GM19468 (cell line): Measurements from ENCODE around the gene TTC31.
A peak's percentile ranks its signal among the peaks of the same experiment; 100 is the strongest.
"Not testable (repeated sequence)": the region's sequence is repeated elsewhere in the genome, so short reads cannot be mapped to it uniquely, and the experiment has no call there.

Experiments
- ATAC-seq: cut with Tn5 transposase; IDR thresholded peaks from one replicate; pipeline ENCODE4 v1.9.1; 2021; ENCODE audit warnings: mild to moderate bottlenecking, moderate library complexity, moderate number of reproducible peaks; ENCODE audit not compliant: unreplicated experiment; ENCODE audit errors: extremely low read depth

The TTC31 gene

DNA sequence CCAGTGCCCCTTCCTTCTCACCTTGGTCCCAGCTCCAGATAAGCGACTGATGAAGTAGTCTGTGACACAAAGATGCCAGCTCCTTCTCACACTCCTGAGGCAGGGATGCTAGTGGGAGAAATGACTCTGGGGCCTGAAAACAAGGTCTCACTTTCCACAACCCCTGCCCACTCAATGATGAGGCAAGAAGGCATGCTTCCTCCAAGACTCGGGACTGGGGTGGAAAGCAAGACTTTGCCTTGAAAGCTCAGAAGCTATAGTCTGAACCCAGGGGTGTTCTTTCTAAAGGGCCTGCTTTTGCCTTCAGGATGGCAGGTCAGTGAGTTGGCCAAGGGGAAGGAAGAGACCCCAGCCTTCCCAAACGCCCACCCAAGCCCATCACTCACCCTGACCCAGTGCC is 1.4 kb upstream of the TTC31 start:
- ATAC-seq, result no peak

- peak; percentile 35 for ATAC-seq
These were observed 700 bp upstream of the TTC31 start for GRCh38 chr2:74481961-74482800.

- not testable (repeated sequence) for ATAC-seq
These were observed 839 bp downstream of the TTC31 start for GRCh38 chr2:74483675-74484164.

DNA sequence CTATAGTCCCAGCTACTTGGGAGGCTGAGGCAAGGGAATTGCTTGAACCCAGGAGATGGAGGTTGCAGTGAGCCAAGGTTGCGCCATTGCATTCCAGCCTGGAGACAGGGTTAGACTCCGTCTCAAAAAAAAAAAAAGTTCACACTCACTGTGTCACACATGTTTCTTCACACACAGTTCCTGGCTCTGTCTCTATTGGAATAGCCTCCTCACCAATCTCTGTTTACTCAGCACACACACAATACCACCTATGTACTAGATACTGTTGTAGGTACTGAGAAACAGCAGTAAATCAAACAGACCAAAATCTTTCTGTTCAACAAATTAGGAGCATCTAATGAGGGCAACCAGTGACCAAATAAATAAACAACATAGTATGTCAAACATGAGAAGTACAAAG is 3.3 kb downstream of the TTC31 start:
- no peak for ATAC-seq

- ATAC-seq, result no peak
These were observed 6.0 kb downstream of the TTC31 start for GRCh38 chr2:74488643-74489481.

- ATAC-seq, result no peak
These were observed 7.0 kb downstream of the TTC31 start for GRCh38 chr2:74489906-74490305.

DNA sequence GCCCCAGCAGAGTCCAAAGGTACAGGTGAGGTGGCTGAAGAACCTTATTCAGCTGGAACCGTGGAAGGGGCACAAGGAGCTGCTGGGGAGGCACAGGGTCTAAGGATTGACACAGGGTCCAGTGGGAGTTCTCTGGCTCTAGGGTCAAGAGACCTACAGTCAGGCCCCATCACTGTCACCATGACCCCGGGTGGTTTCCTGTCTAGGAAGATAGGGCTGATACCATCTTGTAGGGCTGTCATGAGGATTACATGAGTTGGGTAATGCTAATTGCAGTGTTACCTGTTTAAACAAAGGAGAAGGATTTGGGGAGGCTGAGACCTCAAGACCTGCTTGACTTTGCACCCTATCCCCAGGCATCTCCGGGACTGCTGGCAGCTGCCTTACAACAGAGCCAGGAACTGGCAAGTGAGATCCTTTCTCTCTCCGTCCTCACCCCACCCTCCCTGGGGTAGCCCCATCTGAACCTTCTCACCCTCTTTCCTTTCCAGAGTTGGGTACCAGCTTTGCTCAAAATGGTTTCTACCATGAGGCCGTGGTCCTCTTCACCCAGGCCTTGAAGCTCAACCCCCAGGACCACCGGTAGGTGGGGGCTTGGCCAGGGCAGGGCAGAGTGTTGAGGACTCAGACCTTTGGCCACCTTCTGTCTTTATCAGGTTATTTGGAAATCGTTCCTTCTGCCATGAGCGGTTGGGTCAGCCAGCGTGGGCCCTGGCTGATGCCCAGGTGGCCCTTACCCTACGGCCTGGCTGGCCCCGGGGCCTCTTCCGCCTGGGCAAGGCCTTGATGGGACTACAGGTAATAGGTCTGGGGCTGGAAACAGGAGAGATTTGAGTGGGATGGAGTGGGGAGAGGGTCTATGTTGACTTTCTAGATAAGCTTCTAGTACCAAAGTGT is 9.0 kb downstream of the TTC31 start:
- no peak for ATAC-seq

DNA sequence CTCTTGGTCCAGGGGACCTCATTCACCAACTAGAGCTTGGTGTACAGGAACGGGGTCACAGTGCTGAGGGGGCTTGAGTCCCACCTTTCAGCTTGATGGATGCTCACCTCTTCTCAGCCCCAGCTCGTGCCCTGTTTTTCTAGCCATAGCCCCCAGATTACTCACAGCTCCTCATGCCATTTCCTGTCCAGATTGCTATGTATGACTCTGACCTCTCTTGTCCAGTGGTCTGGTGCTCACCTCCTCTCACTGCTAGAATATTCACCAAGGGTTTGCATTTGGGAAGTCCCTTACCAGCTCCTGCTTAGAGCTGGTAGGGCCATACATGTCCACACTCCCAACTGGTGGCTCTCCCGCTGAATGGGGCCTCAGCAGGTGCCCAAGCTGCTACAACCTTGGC is 10.7 kb downstream of the TTC31 start:
- ATAC-seq, result no peak

DNA sequence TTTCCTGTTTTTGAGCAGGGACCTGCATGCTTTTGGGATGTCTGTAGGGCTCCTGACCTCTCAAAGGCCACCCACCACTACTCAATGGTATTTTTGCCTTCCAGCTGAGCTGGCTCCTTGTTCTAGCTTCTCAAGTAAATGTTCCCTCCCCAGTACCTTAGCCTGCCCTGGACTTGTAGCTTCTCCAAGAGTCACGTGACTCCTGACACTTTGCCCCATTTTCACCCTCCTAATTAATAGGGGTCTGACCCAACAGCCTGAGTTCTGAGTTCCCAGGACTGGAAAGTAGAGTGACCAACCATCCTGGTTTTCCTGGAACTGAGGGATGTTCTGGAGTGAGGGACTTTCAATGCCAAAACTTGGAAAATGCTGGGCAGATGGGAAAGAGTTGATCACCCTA is 12.6 kb downstream of the TTC31 start:
- ATAC-seq, result no peak

DNA sequence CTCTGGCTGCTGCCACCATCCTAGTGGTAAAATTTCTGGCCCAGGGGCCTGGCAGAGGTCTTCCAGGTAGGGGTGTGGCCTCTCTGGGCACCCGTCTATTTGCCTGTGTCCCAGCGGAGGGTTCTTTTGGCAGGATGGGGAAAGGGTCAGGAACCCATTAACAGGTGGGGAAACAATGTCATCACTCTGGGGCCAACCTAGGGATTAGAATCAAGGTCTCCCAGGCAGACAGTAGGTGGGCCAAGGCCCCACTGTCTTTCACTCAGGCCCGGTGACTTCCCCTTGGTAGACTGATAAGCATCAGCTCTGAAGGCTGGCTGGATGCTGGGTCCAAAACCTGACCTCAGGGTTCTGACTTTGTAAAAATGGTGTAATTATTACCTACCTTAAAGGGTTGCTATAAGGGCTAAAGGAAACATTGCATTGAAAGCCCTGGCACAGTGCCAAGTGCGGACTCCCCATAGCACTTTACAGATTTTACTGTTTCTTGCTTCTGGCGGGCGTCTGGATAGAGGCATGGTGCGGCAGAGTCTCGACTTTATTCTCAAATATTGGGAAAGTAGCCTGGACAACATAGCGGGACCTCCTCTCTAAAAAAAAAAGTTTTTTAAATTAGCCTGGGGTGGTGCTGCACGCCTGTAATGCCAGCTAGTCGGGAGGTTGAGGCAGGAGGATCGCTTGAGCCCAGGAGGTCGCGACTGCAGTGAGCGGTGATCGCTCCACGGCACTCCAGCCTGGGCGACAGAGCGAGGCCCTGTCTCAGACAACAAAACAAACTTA is 14.3 kb downstream of the TTC31 start:
- no peak for ATAC-seq

DNA sequence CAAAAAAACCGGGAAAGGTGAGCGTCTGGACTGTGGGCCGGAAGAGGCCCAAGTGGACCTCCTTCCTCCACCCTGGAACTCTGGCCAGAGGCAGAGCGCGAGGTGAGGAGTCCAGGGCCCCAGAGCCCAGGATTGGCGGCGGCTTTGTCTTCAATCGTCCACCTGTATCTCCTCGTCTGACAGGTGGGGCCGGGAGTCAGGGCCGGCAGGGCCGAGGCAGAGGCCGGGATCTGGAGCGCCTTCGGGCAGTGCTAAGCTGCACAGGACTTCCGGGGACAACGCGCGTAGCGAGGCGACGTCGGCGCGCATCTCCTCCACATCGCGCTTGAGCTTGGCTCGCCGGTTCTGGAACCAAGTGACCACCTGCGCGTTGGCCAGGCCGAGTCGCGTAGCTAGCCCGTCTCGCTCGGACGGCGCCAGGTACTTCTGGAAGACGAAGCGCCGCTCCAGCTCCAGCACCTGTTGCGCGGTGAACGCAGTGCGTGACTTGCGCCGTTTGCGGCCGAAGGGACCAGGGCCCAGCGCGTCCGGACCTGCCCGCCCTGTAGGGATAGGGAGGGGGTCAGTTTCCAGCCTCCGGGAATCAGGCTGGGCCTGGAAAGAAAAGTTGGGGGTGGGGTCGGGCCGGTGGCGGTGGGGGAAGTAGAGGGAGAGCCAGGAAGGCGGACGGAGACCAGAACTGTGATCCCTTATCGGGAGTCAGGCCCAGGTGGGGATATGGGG is 15.1 kb downstream of the TTC31 start:
- no peak for ATAC-seq

- ATAC-seq, result no peak
These were observed 15.8 kb downstream of the TTC31 start for GRCh38 chr2:74498500-74499266.

DNA sequence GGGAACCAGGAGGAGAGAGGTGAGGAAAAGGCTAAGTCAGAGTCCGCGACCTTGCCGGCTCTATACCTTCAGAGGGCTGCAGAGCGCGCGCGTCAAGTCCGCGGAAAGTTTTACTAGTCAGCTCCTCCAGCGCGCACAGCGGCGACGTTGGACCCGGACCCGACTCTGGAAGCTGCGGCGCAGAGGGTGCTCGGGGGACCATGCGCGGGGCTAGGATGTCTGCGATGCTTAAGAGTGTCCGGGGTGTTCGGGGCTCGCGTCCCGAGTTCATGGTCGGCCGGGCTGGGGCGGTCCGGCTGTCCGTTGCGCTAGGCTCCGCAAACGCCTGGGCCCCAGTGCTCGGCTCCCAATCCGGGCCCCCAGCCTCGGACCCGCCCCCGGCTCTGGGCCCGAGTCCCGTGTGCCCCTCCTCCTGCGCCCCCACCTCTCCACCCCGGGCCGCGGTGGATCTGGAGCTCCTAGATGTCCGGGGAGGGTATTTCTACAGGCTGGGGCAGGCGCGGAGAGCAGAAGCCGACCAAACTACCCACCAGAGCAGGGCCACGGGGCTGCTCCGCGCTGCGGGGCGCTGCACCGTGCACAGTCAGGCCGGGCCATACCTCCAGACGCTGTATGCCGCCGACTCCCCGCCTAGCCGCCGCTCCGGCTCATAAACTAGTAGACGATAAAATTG is 16.5 kb downstream of the TTC31 start, which contains the start of gene LBX2:
TSS of gene LBX2 (minus strand) at position 337 of the 673 bp plus-strand sequence. CDS start at position 271, 66 bp downstream.
- no peak for ATAC-seq

DNA sequence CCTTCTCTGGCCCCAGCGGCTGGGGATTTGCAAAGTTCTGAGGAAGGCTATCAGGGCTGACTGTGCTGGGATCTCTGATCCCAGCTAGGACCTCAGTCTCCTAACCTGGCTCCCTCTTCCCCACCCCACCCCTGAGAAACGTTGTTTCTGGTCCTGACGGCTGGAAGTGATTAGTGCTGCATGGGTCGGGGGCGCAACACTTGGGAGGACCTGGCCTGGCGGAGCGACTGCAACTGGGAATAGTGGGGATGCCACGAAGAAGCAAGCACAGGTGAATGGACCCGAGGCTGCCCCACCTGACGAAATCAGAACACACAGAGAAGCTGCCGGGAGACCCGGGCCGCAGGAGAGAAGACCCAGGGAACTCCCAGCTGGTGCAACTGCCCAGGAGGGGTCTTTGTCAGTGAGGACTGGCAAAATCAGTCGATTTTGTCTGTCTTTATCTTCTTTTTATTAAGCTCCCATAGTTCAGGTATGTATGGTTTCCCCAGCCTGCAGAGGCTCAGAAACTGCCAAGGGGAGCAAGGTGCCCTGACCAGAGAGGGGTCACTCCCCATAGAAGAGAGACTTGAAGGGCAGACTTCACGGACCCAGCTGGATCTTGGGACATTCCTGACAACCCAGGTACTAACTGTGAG is 17.2 kb downstream of the TTC31 start:
- ATAC-seq, result no peak

DNA sequence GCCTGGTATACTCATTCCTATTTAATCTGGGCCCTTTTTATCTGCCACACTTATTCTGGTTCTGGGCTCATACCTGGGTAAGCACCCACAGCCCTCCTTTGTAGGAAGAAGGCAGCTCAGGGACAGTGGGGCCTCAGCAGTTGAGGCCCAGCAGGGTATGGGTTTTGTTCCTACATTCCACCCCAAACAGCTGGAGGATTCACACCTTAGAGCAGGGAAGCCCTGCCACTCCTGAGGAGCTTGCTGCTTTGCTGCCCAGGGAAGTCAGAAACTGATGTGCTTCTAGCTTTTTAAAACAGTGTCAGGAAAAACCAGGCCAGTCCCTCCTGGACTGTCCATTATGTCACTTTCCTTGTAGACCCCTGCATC is 17.7 kb downstream of the TTC31 start:
- no peak for ATAC-seq

- no peak for ATAC-seq
These were observed 18.6 kb downstream of the TTC31 start for GRCh38 chr2:74501335-74502071.
